Inferior parietal cortex (tissue), 1 donor: ENCODE data around the gene TCF15.
"Not testable (repeated sequence)": the region's sequence is repeated elsewhere in the genome, so short reads cannot be mapped to it uniquely, and the experiment has no call there.

Experiments used
- DNase-seq: peaks from one replicate; pipeline ENCODE4 v3.0.0-alpha.2; 2016; ENCODE audit errors: extremely low spot score

TCF15 gene

GRCh38 chr20:582204-582603 is 27.9 kb downstream of the TCF15 start:
- DNase-seq = no peak

GRCh38 chr20:578940-579690 is 31.0 kb downstream of the TCF15 start:
- not testable (repeated sequence) for DNase-seq

GRCh38 chr20:577167-577791 is 32.8 kb downstream of the TCF15 start:
- DNase-seq = no peak

- no peak for DNase-seq
These were observed 34.0 kb downstream of the TCF15 start for GRCh38 chr20:576156-576555.

- DNase-seq = no peak
These were observed 34.9 kb downstream of the TCF15 start for GRCh38 chr20:575230-575629.

- DNase-seq = no peak
These were observed 35.7 kb downstream of the TCF15 start for GRCh38 chr20:574297-574942.

- DNase-seq = no peak
These were observed 36.5 kb downstream of the TCF15 start for GRCh38 chr20:573414-574296.

- DNase-seq = no peak
These were observed 37.4 kb downstream of the TCF15 start for GRCh38 chr20:572727-573126.

- DNase-seq = no peak
These were observed 38.2 kb downstream of the TCF15 start for GRCh38 chr20:571754-572441.

- no peak for DNase-seq
These were observed 41.3 kb downstream of the TCF15 start for GRCh38 chr20:568673-569415.

- DNase-seq = no peak
These were observed 41.9 kb downstream of the TCF15 start for GRCh38 chr20:568097-568652.

- DNase-seq = no peak
These were observed 45.9 kb downstream of the TCF15 start for GRCh38 chr20:564192-564591.

- no peak for DNase-seq
These were observed 46.9 kb downstream of the TCF15 start for GRCh38 chr20:563187-563586.

- DNase-seq = no peak
These were observed 47.7 kb downstream of the TCF15 start for GRCh38 chr20:562232-562897.

- DNase-seq = peak; percentile 86
These were observed 48.5 kb downstream of the TCF15 start for GRCh38 chr20:561437-562231.

- no peak for DNase-seq
These were observed 49.4 kb downstream of the TCF15 start for GRCh38 chr20:560680-561079.

- no peak for DNase-seq
These were observed 52.0 kb downstream of the TCF15 start for GRCh38 chr20:558117-558516.

GRCh38 chr20:556984-557383 is 53.1 kb downstream of the TCF15 start:
- DNase-seq = no peak

GRCh38 chr20:555976-556385 is 54.1 kb downstream of the TCF15 start:
- no peak for DNase-seq
